Stimulated activated CD8-positive, alpha-beta memory T cell treated with anti-CD3 and anti-CD28 coated beads, Interleukin-15, amount 100 ng/mL, for 24 hours (primary cell): ENCODE data around the gene C1orf198.

Experiments used
- DNase-seq: peaks from one replicate; pipeline ENCODE4 v3.0.0-alpha.2; 2020; ENCODE audit warnings: low read depth

Gene C1orf198

GRCh38 chr1:230808281-230808872, 59.9 kb downstream of the C1orf198 start:
- DNase-seq = no peak

GRCh38 chr1:230807561-230808280, 60.6 kb downstream of the C1orf198 start:
- no peak for DNase-seq

GRCh38 chr1:230807029-230807428, 61.3 kb downstream of the C1orf198 start:
- no peak for DNase-seq

GRCh38 chr1:230806552-230806951, 61.8 kb downstream of the C1orf198 start:
- DNase-seq = no peak

- DNase-seq = no peak
Measured at GRCh38 chr1:230804396-230804795, 63.9 kb downstream of the C1orf198 start.

- no peak for DNase-seq
Measured at GRCh38 chr1:230800891-230801840, 67.2 kb downstream of the C1orf198 start.

- DNase-seq = no peak
Measured at GRCh38 chr1:230798491-230798890, 69.8 kb downstream of the C1orf198 start.

GRCh38 chr1:230797942-230798365, 70.4 kb downstream of the C1orf198 start:
- DNase-seq = no peak

GRCh38 chr1:230797376-230797920, 70.9 kb downstream of the C1orf198 start:
- DNase-seq = no peak

- no peak for DNase-seq
Measured at GRCh38 chr1:230796626-230797025, 71.7 kb downstream of the C1orf198 start.

- no peak for DNase-seq
Measured at GRCh38 chr1:230794871-230795605, 73.3 kb downstream of the C1orf198 start.

GRCh38 chr1:230794431-230794830, 73.9 kb downstream of the C1orf198 start:
- DNase-seq = no peak

GRCh38 chr1:230793463-230793745, 74.9 kb downstream of the C1orf198 start:
- DNase-seq = no peak

GRCh38 chr1:230792691-230793462, 75.4 kb downstream of the C1orf198 start:
- DNase-seq = no peak

- DNase-seq = no peak
Measured at GRCh38 chr1:230791986-230792564, 76.2 kb downstream of the C1orf198 start.

- DNase-seq = no peak
Measured at GRCh38 chr1:230790026-230790425, 78.3 kb downstream of the C1orf198 start.

- DNase-seq = no peak
Measured at GRCh38 chr1:230788561-230789275, 79.6 kb downstream of the C1orf198 start.

GRCh38 chr1:230787471-230787870, 80.8 kb downstream of the C1orf198 start:
- no peak for DNase-seq
